Vagina (tissue), 2 donors: ENCODE data around the gene CNN3.

ENCODE experiments used
- CTCF ChIP-seq, 3 experiments: fragments of 450-650 bp in 2 of 3; fragments of 200-600 bp in 1 of 3; sonication (generic) in 1 of 3; IDR thresholded peaks; one replicate each; pipeline ENCODE4 v1.5.1; 2017 to 2019; ENCODE audit warnings: antibody characterized with exemption in 3 of 3, mild to moderate bottlenecking in 2 of 3, moderate library complexity in 2 of 3
- POLR2AphosphoS5 ChIP-seq, 2 donors: sonication (generic); formaldehyde crosslinking; IDR thresholded peaks; one replicate each; pipeline ENCODE4 v1.9.0; 2017; ENCODE audit warnings: antibody characterized with exemption in 2 of 2, mild to moderate bottlenecking in 2 of 2, low read depth in 1 of 2; ENCODE audit not compliant: insufficient read depth in 1 of 2

GRCh38 chr1:94863297-94863911 is 63.5 kb downstream of the CNN3 start:
- TF ChIP-seq CTCF (IDR thresholded peaks at IDR 0.05) (no peak), POLR2AphosphoS5 (IDR thresholded peaks at IDR 0.05; ENCODE audit: insufficient read depth in 1 of 2, low read depth in 1 of 2) (peak; percentile 51 to 71)
